HUDEP-2 (cell line): ENCODE results near the gene OPN4.

Experiments used
- DNase-seq, 76 experiments: peaks; one replicate each; lab custom pipeline; 2025; ENCODE audit not compliant: unreplicated experiment in 76 of 76; lab: John Stamatoyannopoulos, UW

The OPN4 gene

DNA sequence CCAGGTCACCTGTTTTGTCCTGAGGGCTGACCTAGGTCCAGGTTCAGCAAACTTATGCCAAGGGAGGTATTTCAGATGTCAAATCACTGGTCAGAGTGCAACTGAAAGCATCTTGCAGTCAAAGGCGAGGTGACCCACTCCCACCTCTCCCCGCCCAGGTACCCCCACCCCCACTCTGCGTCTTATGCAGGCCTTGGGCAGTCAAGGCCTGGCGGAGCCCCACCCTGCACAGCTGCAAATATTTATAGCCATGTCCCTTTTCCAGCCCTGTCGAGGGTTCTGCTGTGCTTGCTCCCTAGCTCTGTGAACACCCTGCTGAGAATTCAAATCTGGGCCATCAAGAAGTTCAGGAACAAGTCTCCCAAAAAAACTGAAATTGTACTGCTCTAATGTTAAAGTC, 61.5 kb downstream of the OPN4 start:
- DNase-seq = no peak
